A673 (cell line): ENCODE measurements around the gene FBXO15. TPM values are rescaled to one million over a fixed set of nuclear protein-coding genes. Genes with fewer than 3 reads are reported as not detected.

ENCODE experiments used
- BruUV-seq: library from RNA; stranded (reverse); fragments of 400-500 nt; replicated peaks from 2 replicates; lab custom pipeline; 2021; lab: Mats Ljungman, UMichigan
- CTCF ChIA-PET: fragments of 300-600 bp; sonication (Branson Sonifier 250); formaldehyde crosslinking; loops from one replicate; lab custom pipeline; 2022; ENCODE audit warnings: antibody characterized with exemption; lab: Charles Lee
- POLR2A ChIA-PET: fragments of 300-600 bp; sonication (Branson Sonifier 250); formaldehyde crosslinking; loops from one replicate; lab custom pipeline; 2022; ENCODE audit warnings: antibody characterized with exemption; ENCODE audit not compliant: low non-redundant PET; lab: Charles Lee
- DNase-seq: peaks from one replicate; pipeline ENCODE4 v3.0.0-alpha.2; 2015; ENCODE audit warnings: low spot score
- H3K27ac ChIP-seq: fragments of 200-600 bp; sonication (generic); 2 replicates; pipeline ENCODE4 v1.5.1; 2016; ENCODE audit warnings: mixed run types, low read depth, mild to moderate bottlenecking, mixed read lengths, antibody characterized with exemption, low read length; ENCODE audit not compliant: poor library complexity, severe bottlenecking
- H3K27me3 ChIP-seq: fragments of 200-600 bp; sonication (generic); replicated peaks from 2 replicates; pipeline ENCODE4 v1.6.1; 2017; ENCODE audit warnings: mixed run types, low read depth, mild to moderate bottlenecking, mixed read lengths, antibody characterized with exemption, low read length; ENCODE audit not compliant: insufficient read depth, poor library complexity
- H3K36me3 ChIP-seq: fragments of 200-600 bp; sonication (generic); 2 replicates; pipeline ENCODE4 v1.6.1; 2016; ENCODE audit warnings: mixed run types, mild to moderate bottlenecking, mixed read lengths, antibody characterized with exemption, low read length; ENCODE audit not compliant: insufficient read depth, poor library complexity, severe bottlenecking
- H3K4me1 ChIP-seq: fragments of 200-600 bp; sonication (generic); 2 replicates; pipeline ENCODE4 v1.6.1; 2017; ENCODE audit warnings: mixed run types, mild to moderate bottlenecking, mixed read lengths, antibody characterized with exemption, low read length; ENCODE audit not compliant: insufficient read depth, poor library complexity, severe bottlenecking
- H3K4me3 ChIP-seq: fragments of 200-600 bp; sonication (generic); 2 replicates; pipeline ENCODE4 v1.5.1; 2016; ENCODE audit warnings: low read depth, mixed run types, mild to moderate bottlenecking, mixed read lengths, low read length; ENCODE audit not compliant: poor library complexity, severe bottlenecking
- H3K9me3 ChIP-seq: fragments of 200-600 bp; sonication (generic); 2 replicates; pipeline ENCODE4 v1.6.1; 2016; ENCODE audit warnings: mixed run types, low read depth, mild to moderate bottlenecking, mixed read lengths, antibody characterized with exemption, low read length; ENCODE audit not compliant: poor library complexity, severe bottlenecking
- EZH2 ChIP-seq: fragments of 200-600 bp; sonication (generic); IDR thresholded peaks from 2 replicates; pipeline ENCODE4 v1.6.1; 2017; ENCODE audit warnings: borderline replicate concordance, low read depth, mild to moderate bottlenecking, mixed read lengths, antibody characterized with exemption, low read length; ENCODE audit not compliant: poor library complexity, severe bottlenecking
- intact Hi-C: fragments of 100-400 bp; cut with micrococcal nuclease; formaldehyde crosslinking; loops from one replicate; pipeline ENCODE4 v1.10.0; 2022; ENCODE audit not compliant: unreplicated experiment
- total RNA-seq: library from RNA; stranded (reverse); gene quantifications from 2 replicates; pipeline ENCODE4 v1.2.3, GENCODE V29; 2021
- TF ChIP-seq, protein P1 (sequence below): fragments of 300-800, 200-600 bp; sonication (generic); conservative IDR thresholded peaks from 2 replicates; pipeline ENCODE4 v1.5.1; 2017; ENCODE audit warnings: low read depth, mild to moderate bottlenecking, antibody characterized with exemption, low read length, moderate library complexity, mixed read lengths

FBXO15 gene
- total RNA-seq, 1 experiment from 2014 or later: 2.4 TPM

- POLR2A ChIA-PET: no interaction called here
- intact Hi-C loops: no loop called here
- Histone ChIP-seq H3K4me1 (no peaks in the 10 kb centered on the region), H3K4me3 (no peak overlapping the region), H3K36me3 (no peaks in the 10 kb centered on the region), H3K27ac (no peak overlapping the region), H3K27me3 (no peaks in the 10 kb centered on the region), H3K9me3 (no peaks in the 10 kb centered on the region)
- DNase-seq: no peak
- CTCF ChIA-PET: no interaction called here
- BruUV-seq: no TSS peak
- TF ChIP-seq, protein P1, sequence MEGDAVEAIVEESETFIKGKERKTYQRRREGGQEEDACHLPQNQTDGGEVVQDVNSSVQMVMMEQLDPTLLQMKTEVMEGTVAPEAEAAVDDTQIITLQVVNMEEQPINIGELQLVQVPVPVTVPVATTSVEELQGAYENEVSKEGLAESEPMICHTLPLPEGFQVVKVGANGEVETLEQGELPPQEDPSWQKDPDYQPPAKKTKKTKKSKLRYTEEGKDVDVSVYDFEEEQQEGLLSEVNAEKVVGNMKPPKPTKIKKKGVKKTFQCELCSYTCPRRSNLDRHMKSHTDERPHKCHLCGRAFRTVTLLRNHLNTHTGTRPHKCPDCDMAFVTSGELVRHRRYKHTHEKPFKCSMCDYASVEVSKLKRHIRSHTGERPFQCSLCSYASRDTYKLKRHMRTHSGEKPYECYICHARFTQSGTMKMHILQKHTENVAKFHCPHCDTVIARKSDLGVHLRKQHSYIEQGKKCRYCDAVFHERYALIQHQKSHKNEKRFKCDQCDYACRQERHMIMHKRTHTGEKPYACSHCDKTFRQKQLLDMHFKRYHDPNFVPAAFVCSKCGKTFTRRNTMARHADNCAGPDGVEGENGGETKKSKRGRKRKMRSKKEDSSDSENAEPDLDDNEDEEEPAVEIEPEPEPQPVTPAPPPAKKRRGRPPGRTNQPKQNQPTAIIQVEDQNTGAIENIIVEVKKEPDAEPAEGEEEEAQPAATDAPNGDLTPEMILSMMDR: no peak
- no peak for TF ChIP-seq EZH2
Measured at GRCh38 chr18:74140582-74140981, 7.1 kb downstream of the FBXO15 start.

GRCh38 chr18:74139888-74140287 lies 7.7 kb downstream of the FBXO15 start:
- TF ChIP-seq, protein P1: no peak
- TF ChIP-seq EZH2: no peak
- no peak overlapping the region for H3K27ac ChIP-seq

DNA sequence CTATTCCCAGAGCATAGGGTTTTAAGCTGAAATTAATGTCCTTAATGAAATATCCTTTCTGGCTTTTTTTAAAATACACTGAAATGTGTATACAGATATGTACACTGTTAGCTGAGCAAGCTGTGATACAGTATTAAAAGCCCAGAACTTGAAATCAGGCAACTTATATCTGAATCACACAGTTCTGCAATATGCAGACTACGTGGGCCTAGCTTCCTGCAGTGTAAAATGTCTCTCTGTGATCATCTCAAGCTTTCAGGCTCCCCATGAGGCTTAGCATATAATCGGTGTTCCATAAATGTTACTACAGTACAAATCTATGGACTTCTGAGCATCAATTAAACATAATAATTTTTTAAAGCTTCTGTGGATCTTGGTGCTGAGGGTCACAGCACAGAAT lies 8.2 kb downstream of the FBXO15 start:
- intact Hi-C loops: no loop called here
- Histone ChIP-seq H3K4me1 (no peaks in the 10 kb centered on the region), H3K27me3 (no peaks in the 10 kb centered on the region), H3K36me3 (no peaks in the 10 kb centered on the region), H3K4me3 (no peak overlapping the region), H3K27ac (no peak overlapping the region), H3K9me3 (no peaks in the 10 kb centered on the region)
- BruUV-seq: no TSS peak
- CTCF ChIA-PET: no interaction called here
- TF ChIP-seq EZH2: no peak
- TF ChIP-seq, protein P1: no peak
- no peak for DNase-seq
- POLR2A ChIA-PET: no interaction called here

More at GRCh38 chr18:74139888-74140287, 7.7 kb downstream of the FBXO15 start:
- H3K9me3 ChIP-seq: no peaks in the 10 kb centered on the region
- BruUV-seq: no TSS peak
- H3K4me1 ChIP-seq: no peaks in the 10 kb centered on the region
- no peak overlapping the region for H3K4me3 ChIP-seq
- ChIA-PET CTCF (no interaction called here), POLR2A (no interaction called here)
- H3K27me3 ChIP-seq: no peaks in the 10 kb centered on the region
- intact Hi-C loops: no loop called here
- no peaks in the 10 kb centered on the region for H3K36me3 ChIP-seq
- no peak for DNase-seq
